Left ventricle myocardium inferior (tissue), 1 donor: ENCODE measurements around the gene CRADD. TPM values are rescaled to one million over a fixed set of nuclear protein-coding genes. Genes with fewer than 3 reads are reported as not detected.

ENCODE experiments used
- DNase-seq: peaks from one replicate; pipeline ENCODE4 v3.0.0-alpha.2; 2020
- H3K27ac ChIP-seq: fragments of 200-600 bp; replicated peaks from 2 replicates; pipeline ENCODE4 v1.8.0; 2021
- H3K27me3 ChIP-seq: fragments of 200-600 bp; 2 replicates; pipeline ENCODE4 v1.8.0; 2021; ENCODE audit warnings: low read depth
- H3K36me3 ChIP-seq: fragments of 200-600 bp; 2 replicates; pipeline ENCODE4 v1.8.0; 2021
- H3K4me1 ChIP-seq: fragments of 200-600 bp; 2 replicates; pipeline ENCODE4 v1.8.0; 2021
- H3K4me3 ChIP-seq: fragments of 200-600 bp; 2 replicates; pipeline ENCODE4 v1.8.0; 2021; ENCODE audit warnings: mild to moderate bottlenecking, moderate library complexity
- H3K9me3 ChIP-seq: fragments of 200-600 bp; replicated peaks from 2 replicates; pipeline ENCODE4 v1.8.0; 2021
- CTCF ChIP-seq: fragments of 200-600 bp; IDR thresholded peaks from 2 replicates; pipeline ENCODE4 v1.8.0; 2021; ENCODE audit warnings: antibody characterized with exemption, mild to moderate bottlenecking, borderline replicate concordance
- intact Hi-C: fragments of 100-400 bp; cut with micrococcal nuclease; formaldehyde crosslinking; loops from one replicate; pipeline ENCODE4 v1.11.0; 2022
- total RNA-seq: library from RNA; stranded (reverse); fragmentation: NEBNext Ultra II Directional; extraction: Animal tissue kit (Norgen Biotek cat#: 25700); gene quantifications from one replicate; pipeline ENCODE4 v1.2.1, GENCODE V29; 2021
- donor health status: DM: no; HTN: yes; CAD: no; lungs with severe emphysema.

Gene CRADD
- total RNA-seq, 1 donor from 2014 or later: 46.4 TPM

- TF ChIP-seq CTCF: no peak
- Histone ChIP-seq H3K4me1 (peaks cover 66% of the 10 kb centered on the region), H3K36me3 (no peaks in the 10 kb centered on the region), H3K27ac (peak overlapping the region; percentile 79), H3K4me3 (no peak overlapping the region), H3K27me3 (no peaks in the 10 kb centered on the region), H3K9me3 (no peaks in the 10 kb centered on the region)
- intact Hi-C loops: no loop called here
- no peak for DNase-seq
Measured at GRCh38 chr12:93804392-93805179, 127.4 kb downstream of the CRADD start.

GRCh38 chr12:93805736-93806141, 128.6 kb downstream of the CRADD start:
- Histone ChIP-seq H3K27me3 (no peaks in the 10 kb centered on the region), H3K4me3 (no peak overlapping the region), H3K27ac (peak overlapping the region; percentile 79), H3K9me3 (no peaks in the 10 kb centered on the region), H3K4me1 (peaks cover 73% of the 10 kb centered on the region), H3K36me3 (no peaks in the 10 kb centered on the region)
- intact Hi-C loops: no loop called here
- no peak for TF ChIP-seq CTCF
- no peak for DNase-seq

- no peak overlapping the region for H3K4me3 ChIP-seq
- intact Hi-C loops: no loop called here
- H3K36me3 ChIP-seq: no peaks in the 10 kb centered on the region
- H3K4me1 ChIP-seq: peaks cover 80% of the 10 kb centered on the region
- no peaks in the 10 kb centered on the region for H3K9me3 ChIP-seq
- H3K27me3 ChIP-seq: no peaks in the 10 kb centered on the region
- TF ChIP-seq CTCF: no peak
- no peak for DNase-seq
- H3K27ac ChIP-seq: no peak overlapping the region
Measured at GRCh38 chr12:93807354-93807753, 130.2 kb downstream of the CRADD start.

GRCh38 chr12:93808169-93808899, 131.2 kb downstream of the CRADD start:
- Histone ChIP-seq H3K4me1 (peaks cover 80% of the 10 kb centered on the region), H3K4me3 (no peak overlapping the region), H3K27ac (peak overlapping the region; percentile 10), H3K36me3 (no peaks in the 10 kb centered on the region), H3K9me3 (no peaks in the 10 kb centered on the region), H3K27me3 (no peaks in the 10 kb centered on the region)
- intact Hi-C loops: no loop called here
- DNase-seq: no peak
- no peak for TF ChIP-seq CTCF

GRCh38 chr12:93812626-93813025, 135.5 kb downstream of the CRADD start:
- no peaks in the 10 kb centered on the region for H3K9me3 ChIP-seq
- DNase-seq: no peak
- peaks cover 80% of the 10 kb centered on the region for H3K4me1 ChIP-seq
- intact Hi-C loops: no loop called here
- no peak for TF ChIP-seq CTCF
- H3K27ac ChIP-seq: peak overlapping the region; percentile 95
- no peak overlapping the region for H3K4me3 ChIP-seq
- no peaks in the 10 kb centered on the region for H3K36me3 ChIP-seq
- H3K27me3 ChIP-seq: no peaks in the 10 kb centered on the region
